Choroid plexus epithelial cell (primary cell): ENCODE results near the gene DUSP5.

ENCODE experiments used
- DNase-seq: peaks from one replicate; pipeline ENCODE4 v3.0.0-alpha.2; 2010; ENCODE audit warnings: low read depth
- H3K4me3 ChIP-seq: 2 replicates; pipeline ENCODE4 v1.5.1; 2011; ENCODE audit warnings: low read depth, mild to moderate bottlenecking, control low read depth, low read length, moderate library complexity
- CTCF ChIP-seq: conservative IDR thresholded peaks from 2 replicates; pipeline ENCODE4 v1.5.1; 2011; ENCODE audit warnings: low read depth, mild to moderate bottlenecking, control low read depth, inconsistent platforms, low read length, moderate library complexity

The DUSP5 gene

DNA sequence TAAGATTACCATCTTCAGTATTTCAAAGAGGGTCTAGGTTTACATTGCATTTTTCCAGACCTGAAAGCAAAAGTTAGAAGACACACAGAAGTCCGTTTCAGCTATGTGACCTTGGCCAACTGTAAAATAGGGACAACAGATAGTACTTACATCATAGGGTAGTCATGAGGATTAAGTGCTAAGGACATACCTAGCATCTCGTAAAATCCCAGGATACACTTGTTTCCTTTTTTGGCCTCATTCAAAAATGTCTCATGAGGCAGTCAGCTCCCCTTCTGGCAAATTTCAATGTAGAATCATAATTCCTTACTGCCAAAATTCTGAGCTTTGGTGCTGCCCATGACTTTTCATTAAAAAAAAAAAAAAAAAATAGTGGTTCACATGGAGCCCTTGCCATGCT, 6.4 kb upstream of the DUSP5 start:
- TF ChIP-seq CTCF, result no peak
- H3K4me3 ChIP-seq, result no peak overlapping the region
- no peak for DNase-seq

GRCh38 chr10:110492069-110492822, 5.5 kb upstream of the DUSP5 start:
- H3K4me3 ChIP-seq, result no peak overlapping the region
- DNase-seq, result no peak
- TF ChIP-seq CTCF, result no peak

DNA sequence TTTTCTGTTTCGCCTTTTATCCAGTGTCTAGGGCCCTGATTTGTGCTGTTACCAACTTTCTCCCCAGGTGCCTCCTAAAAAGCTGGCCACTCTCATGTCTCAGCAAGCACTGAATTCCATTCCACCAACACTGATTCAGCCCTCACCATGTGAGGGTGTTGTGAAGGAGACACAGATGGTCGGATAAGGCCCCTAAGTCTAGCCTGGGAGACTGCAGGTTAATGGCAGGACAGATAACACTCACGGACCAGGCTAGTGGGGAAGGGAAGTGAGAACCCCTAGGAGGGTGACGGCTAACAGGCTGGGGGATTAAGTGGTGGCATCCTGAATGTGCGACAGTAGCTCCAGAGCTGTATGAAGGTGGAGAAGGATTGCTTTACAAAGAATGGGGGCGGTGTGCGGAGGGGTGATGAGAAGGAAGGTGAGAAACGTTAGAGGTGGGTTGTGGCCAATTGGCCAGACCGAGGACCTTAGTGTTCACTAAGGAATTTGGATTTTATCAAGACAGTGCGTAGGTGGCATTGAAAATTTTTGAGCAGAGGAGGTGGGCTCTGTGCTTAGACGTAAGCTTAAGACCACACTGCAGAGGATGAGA, 3.8 kb upstream of the DUSP5 start:
- TF ChIP-seq CTCF, result no peak
- DNase-seq, result peak; percentile 39
- H3K4me3 ChIP-seq, result no peak overlapping the region

GRCh38 chr10:110494532-110494931, 3.2 kb upstream of the DUSP5 start:
- no peak for TF ChIP-seq CTCF
- H3K4me3 ChIP-seq, result no peak overlapping the region
- DNase-seq, result no peak

GRCh38 chr10:110495731-110496552, 1.8 kb upstream of the DUSP5 start:
- peak overlapping the region; percentile 88 for H3K4me3 ChIP-seq
- DNase-seq, result peak; percentile 97
- TF ChIP-seq CTCF, result no peak

GRCh38 chr10:110496553-110497437, 912 bp upstream of the DUSP5 start:
- H3K4me3 ChIP-seq, result peak overlapping the region; percentile 88
- DNase-seq, result no peak
- no peak for TF ChIP-seq CTCF
